Karpas-422 (cell line): Measurements from ENCODE around the gene PRPF19. TPM values are rescaled to one million over a fixed set of nuclear protein-coding genes. Genes with fewer than 3 reads are reported as not detected.

Experiments
- DNase-seq: peaks from one replicate; pipeline ENCODE4 v3.0.0-alpha.2; 2015
- H2AFZ ChIP-seq: fragments of 200-600 bp; sonication (generic); 2 replicates; pipeline ENCODE4 v1.6.1; 2014; ENCODE audit warnings: antibody characterized with exemption, low read length, mixed read lengths
- H3K27ac ChIP-seq: fragments of 200-600 bp; sonication (generic); 2 replicates; pipeline ENCODE4 v1.5.1; 2014; ENCODE audit warnings: mild to moderate bottlenecking, low read length, moderate library complexity
- H3K27me3 ChIP-seq: fragments of 200-600 bp; sonication (generic); 2 replicates; pipeline ENCODE4 v1.6.1; 2014; ENCODE audit warnings: low read length, mixed read lengths
- H3K36me3 ChIP-seq: fragments of 200-600 bp; sonication (generic); 2 replicates; pipeline ENCODE4 v1.6.1; 2014; ENCODE audit warnings: low read length, mixed read lengths; ENCODE audit not compliant: insufficient read depth
- H3K4me1 ChIP-seq: fragments of 200-600 bp; sonication (generic); 2 replicates; pipeline ENCODE4 v1.6.1; 2014; ENCODE audit warnings: mild to moderate bottlenecking, low read length, mixed read lengths
- H3K4me2 ChIP-seq: fragments of 200-600 bp; sonication (generic); 2 replicates; pipeline ENCODE4 v1.6.1; 2014; ENCODE audit warnings: low read length, low read depth, mild to moderate bottlenecking; ENCODE audit not compliant: poor library complexity, severe bottlenecking
- H3K4me3 ChIP-seq: fragments of 200-600 bp; sonication (generic); 2 replicates; pipeline ENCODE4 v1.5.1; 2014; ENCODE audit warnings: mild to moderate bottlenecking, antibody characterized with exemption, low read length, mixed read lengths
- H3K79me2 ChIP-seq: fragments of 200-600 bp; sonication (generic); 2 replicates; pipeline ENCODE4 v1.6.1; 2014; ENCODE audit warnings: mild to moderate bottlenecking, low read length, mixed read lengths
- H3K9ac ChIP-seq: fragments of 200-600 bp; sonication (generic); 2 replicates; pipeline ENCODE4 v1.6.0; 2014; ENCODE audit warnings: low read length
- H3K9me2 ChIP-seq: fragments of 200-600 bp; sonication (generic), shearing (Covaris generic); replicated peaks from 2 replicates; pipeline ENCODE4 v1.6.0; 2014; ENCODE audit warnings: mild to moderate bottlenecking, low read length, moderate library complexity; ENCODE audit not compliant: insufficient read depth
- H3K9me3 ChIP-seq: fragments of 300-700, 200-600 bp; sonication (generic); 2 replicates; pipeline ENCODE4 v1.6.1; 2014; ENCODE audit warnings: low read length, mixed read lengths
- H4K20me1 ChIP-seq: fragments of 200-600 bp; sonication (generic); 2 replicates; pipeline ENCODE4 v1.6.1; 2014; ENCODE audit warnings: mild to moderate bottlenecking, antibody characterized with exemption, low read length, low read depth; ENCODE audit not compliant: insufficient read depth
- total RNA-seq: library from RNA; depleted of rRNA; stranded (reverse); fragments of >200 nt; shearing (Covaris generic); gene quantifications from 2 replicates; pipeline ENCODE4 v1.2.3, GENCODE V29; 2014; ENCODE audit warnings: low replicate concordance

The PRPF19 gene
- total RNA-seq, 1 experiment from 2014 or later, result 109 TPM

GRCh38 chr11:60942970-60943565 lies 36.7 kb upstream of the PRPF19 start:
- no peak overlapping the region for H3K4me2 ChIP-seq
- H3K4me3 ChIP-seq, result no peak overlapping the region
- H3K79me2 ChIP-seq, result peaks cover 29% of the 10 kb centered on the region
- no peak for DNase-seq
- no peaks in the 10 kb centered on the region; the same call in 1 of the 2 replicates for H4K20me1 ChIP-seq
- no peaks in the 10 kb centered on the region for H3K27me3 ChIP-seq
- H3K9ac ChIP-seq, result no peak overlapping the region
- peaks cover 24% of the 10 kb centered on the region for H3K36me3 ChIP-seq
- no peak overlapping the region for H2AFZ ChIP-seq
- peaks cover 13% of the 10 kb centered on the region for H3K4me1 ChIP-seq
- H3K9me3 ChIP-seq, result no peaks in the 10 kb centered on the region
- H3K9me2 ChIP-seq, result no peaks in the 10 kb centered on the region
- H3K27ac ChIP-seq, result no peak overlapping the region

- Histone ChIP-seq H3K4me2 (no peak overlapping the region), H3K27me3 (no peaks in the 10 kb centered on the region), H3K79me2 (peaks cover 22% of the 10 kb centered on the region), H3K9ac (0 out of 2 replicates have a peak overlapping the region, but pooled peaks have one; percentile 7), H3K9me2 (no peaks in the 10 kb centered on the region), H3K36me3 (peaks cover 24% of the 10 kb centered on the region), H3K4me3 (no peak overlapping the region), H3K27ac (no peak overlapping the region), H3K4me1 (peaks cover 13% of the 10 kb centered on the region), H3K9me3 (no peaks in the 10 kb centered on the region), H2AFZ (no peak overlapping the region), H4K20me1 (no peaks in the 10 kb centered on the region; the same call in 1 of the 2 replicates)
- DNase-seq, result no peak
Observed at GRCh38 chr11:60942219-60942618, 35.8 kb upstream of the PRPF19 start.

GRCh38 chr11:60941371-60942119 lies 35.2 kb upstream of the PRPF19 start:
- no peak overlapping the region for H3K4me2 ChIP-seq
- peaks cover 13% of the 10 kb centered on the region for H3K4me1 ChIP-seq
- H3K4me3 ChIP-seq, result no peak overlapping the region
- no peak overlapping the region for H2AFZ ChIP-seq
- H3K9me3 ChIP-seq, result no peaks in the 10 kb centered on the region
- peaks cover 22% of the 10 kb centered on the region for H3K36me3 ChIP-seq
- no peaks in the 10 kb centered on the region for H3K9me2 ChIP-seq
- no peaks in the 10 kb centered on the region for H3K27me3 ChIP-seq
- H3K79me2 ChIP-seq, result peaks cover 17% of the 10 kb centered on the region
- 0 out of 2 replicates have a peak overlapping the region, but pooled peaks have one; percentile 7 for H3K9ac ChIP-seq
- no peak overlapping the region; the same call in 1 of the 2 replicates for H3K27ac ChIP-seq
- DNase-seq, result no peak
- H4K20me1 ChIP-seq, result no peaks in the 10 kb centered on the region; the same call in 1 of the 2 replicates

GRCh38 chr11:60939855-60940254 lies 33.5 kb upstream of the PRPF19 start:
- Histone ChIP-seq H3K9ac (no peak overlapping the region), H3K9me3 (no peaks in the 10 kb centered on the region), H3K4me1 (peaks cover 13% of the 10 kb centered on the region), H3K27me3 (no peaks in the 10 kb centered on the region), H3K4me2 (no peak overlapping the region), H3K9me2 (no peaks in the 10 kb centered on the region), H4K20me1 (no peaks in the 10 kb centered on the region; the same call in 1 of the 2 replicates), H3K36me3 (peaks cover 21% of the 10 kb centered on the region), H3K27ac (no peak overlapping the region), H2AFZ (no peak overlapping the region), H3K4me3 (no peak overlapping the region), H3K79me2 (peaks cover 8% of the 10 kb centered on the region; the same call in 1 of the 2 replicates)
- no peak for DNase-seq

- no peak overlapping the region for H3K4me3 ChIP-seq
- no peaks in the 10 kb centered on the region for H3K9me2 ChIP-seq
- peaks cover 13% of the 10 kb centered on the region for H3K4me1 ChIP-seq
- no peaks in the 10 kb centered on the region for H3K27me3 ChIP-seq
- peaks cover 21% of the 10 kb centered on the region for H3K36me3 ChIP-seq
- peaks cover 2% of the 10 kb centered on the region; the same call in 1 of the 2 replicates for H3K79me2 ChIP-seq
- H3K4me2 ChIP-seq, result no peak overlapping the region
- H4K20me1 ChIP-seq, result no peaks in the 10 kb centered on the region
- H3K27ac ChIP-seq, result no peak overlapping the region
- H3K9ac ChIP-seq, result no peak overlapping the region
- H3K9me3 ChIP-seq, result no peaks in the 10 kb centered on the region
- DNase-seq, result no peak
- no peak overlapping the region for H2AFZ ChIP-seq
Observed at GRCh38 chr11:60939301-60939700, 32.9 kb upstream of the PRPF19 start.

- Histone ChIP-seq H2AFZ (no peak overlapping the region), H4K20me1 (no peaks in the 10 kb centered on the region)
Observed at GRCh38 chr11:60938500-60938899, 32.1 kb upstream of the PRPF19 start.

GRCh38 chr11:60937811-60938210 lies 31.4 kb upstream of the PRPF19 start:
- DNase-seq, result no peak
- Histone ChIP-seq H3K36me3 (peaks cover 15% of the 10 kb centered on the region; the same call in 1 of the 2 replicates), H3K9ac (no peak overlapping the region), H3K79me2 (no peaks in the 10 kb centered on the region), H4K20me1 (no peaks in the 10 kb centered on the region), H3K4me2 (no peak overlapping the region), H3K4me3 (no peak overlapping the region), H3K9me3 (no peaks in the 10 kb centered on the region), H3K27me3 (no peaks in the 10 kb centered on the region), H2AFZ (no peak overlapping the region), H3K4me1 (peaks cover 21% of the 10 kb centered on the region), H3K9me2 (no peaks in the 10 kb centered on the region), H3K27ac (no peak overlapping the region)

More at GRCh38 chr11:60938500-60938899, 32.1 kb upstream of the PRPF19 start:
- H3K4me2 ChIP-seq, result no peak overlapping the region
- H3K4me1 ChIP-seq, result peaks cover 14% of the 10 kb centered on the region
- H3K9ac ChIP-seq, result no peak overlapping the region
- no peaks in the 10 kb centered on the region for H3K9me2 ChIP-seq
- H3K27ac ChIP-seq, result no peak overlapping the region
- peaks cover 21% of the 10 kb centered on the region for H3K36me3 ChIP-seq
- no peaks in the 10 kb centered on the region; the same call in 1 of the 2 replicates for H3K79me2 ChIP-seq
- no peaks in the 10 kb centered on the region for H3K27me3 ChIP-seq
- H3K9me3 ChIP-seq, result no peaks in the 10 kb centered on the region
- DNase-seq, result no peak
- no peak overlapping the region for H3K4me3 ChIP-seq

GRCh38 chr11:60937144-60937527 lies 30.8 kb upstream of the PRPF19 start:
- no peaks in the 10 kb centered on the region for H3K9me3 ChIP-seq
- no peak overlapping the region for H3K4me3 ChIP-seq
- H4K20me1 ChIP-seq, result no peaks in the 10 kb centered on the region
- no peak overlapping the region for H3K4me2 ChIP-seq
- H3K36me3 ChIP-seq, result peaks cover 8% of the 10 kb centered on the region; the same call in 1 of the 2 replicates
- H3K4me1 ChIP-seq, result peaks cover 23% of the 10 kb centered on the region
- H2AFZ ChIP-seq, result no peak overlapping the region
- no peaks in the 10 kb centered on the region for H3K9me2 ChIP-seq
- no peaks in the 10 kb centered on the region for H3K79me2 ChIP-seq
- DNase-seq, result no peak
- H3K9ac ChIP-seq, result no peak overlapping the region
- H3K27me3 ChIP-seq, result no peaks in the 10 kb centered on the region
- no peak overlapping the region for H3K27ac ChIP-seq
